Activated CD4-positive, alpha-beta T cell treated with anti-CD3 and anti-CD28 coated beads, Interleukin-2, amount 10 ng/mL, durations not matched to agents 7 days and 5 days (primary cell): ENCODE data around the gene PINK1. TPM values are rescaled to one million over a fixed set of nuclear protein-coding genes. Genes with fewer than 3 reads are reported as not detected.

ENCODE experiments used
- CTCF ChIA-PET: fragments of 350-600 bp; sonication (Branson Sonifier 250); formaldehyde crosslinking; loops from one replicate; lab custom pipeline; 2021; ENCODE audit warnings: antibody characterized with exemption; lab: Charles Lee
- POLR2A ChIA-PET: fragments of 350-600 bp; sonication (Branson Sonifier 250); formaldehyde crosslinking; loops from one replicate; lab custom pipeline; 2021; ENCODE audit warnings: antibody characterized with exemption; lab: Charles Lee
- DNase-seq: peaks from one replicate; pipeline ENCODE4 v3.0.0-alpha.2; 2020
- H3K27ac Mint-ChIP-seq: one replicate; pipeline ENCODE4 v1.8.0; 2021; ENCODE audit warnings: mild to moderate bottlenecking, moderate library complexity, mixed read lengths
- H3K27me3 Mint-ChIP-seq: one replicate; pipeline ENCODE4 v1.8.0; 2021; ENCODE audit warnings: mixed read lengths
- H3K36me3 Mint-ChIP-seq: one replicate; pipeline ENCODE4 v1.8.0; 2021; ENCODE audit warnings: low read depth, mixed read lengths
- H3K4me1 Mint-ChIP-seq: one replicate; pipeline ENCODE4 v1.8.0; 2021; ENCODE audit warnings: mixed read lengths
- H3K4me3 Mint-ChIP-seq: one replicate; pipeline ENCODE4 v1.8.0; 2021; ENCODE audit warnings: mild to moderate bottlenecking, moderate library complexity, mixed read lengths
- H3K9me3 Mint-ChIP-seq: one replicate; pipeline ENCODE4 v1.8.0; 2021; ENCODE audit warnings: mixed read lengths
- total RNA-seq, 2 experiments: library from RNA; stranded (reverse); gene quantifications; one replicate each; pipeline ENCODE4 v1.2.3, GENCODE V29; 2021

PINK1 gene
- total RNA-seq, 2 experiments from 2014 or later: 3.1 to 4.1 TPM

- POLR2A ChIA-PET: no interaction called here
Measured at GRCh38 chr1:20615946-20616846, 17.1 kb upstream of the PINK1 start.

DNA sequence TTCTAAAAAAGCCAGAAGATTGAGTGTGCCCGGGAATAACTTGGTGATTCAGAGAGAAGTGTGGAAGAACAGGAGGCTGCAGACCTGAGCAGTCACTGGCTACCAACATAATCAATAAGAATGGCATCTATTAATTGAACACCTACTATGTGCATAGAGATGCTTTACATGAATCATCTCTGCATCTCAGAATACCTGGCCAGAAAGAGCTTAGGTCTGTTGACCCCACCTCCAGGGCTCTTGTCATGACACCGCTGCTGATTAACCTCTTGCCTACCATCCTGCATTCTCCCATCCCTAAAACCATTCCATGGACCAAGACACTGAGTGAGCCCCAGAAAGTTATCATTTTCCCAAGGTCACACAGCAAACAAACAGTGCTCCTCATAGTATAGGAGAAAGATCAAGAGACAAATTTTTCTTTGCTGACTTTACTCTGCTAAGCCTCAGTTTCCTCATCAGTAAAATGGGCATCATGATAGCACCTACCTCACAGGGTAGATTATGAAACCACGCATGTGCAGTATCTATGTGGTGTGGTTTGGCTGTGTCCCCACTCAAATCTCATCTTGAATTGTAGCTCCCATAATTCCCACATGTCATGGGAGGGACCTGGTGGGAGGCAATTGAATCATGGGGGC is 16.3 kb upstream of the PINK1 start:
- CTCF ChIA-PET: interaction anchor here (0.6 to 1.3 kb wide), 2 partner anchors 31 to 1844 kb away, joined by 3 read pairs; no protein-coding TSS in a partner anchor
- Mint-ChIP-seq H3K36me3 (no peaks in the 10 kb centered on the region), H3K9me3 (no peaks in the 10 kb centered on the region), H3K4me3 (no peak overlapping the region), H3K27me3 (peaks cover 2% of the 10 kb centered on the region), H3K4me1 (no peaks in the 10 kb centered on the region), H3K27ac (no peak overlapping the region)
- DNase-seq: no peak
- POLR2A ChIA-PET: no interaction called here

More at GRCh38 chr1:20615946-20616846, 17.1 kb upstream of the PINK1 start:
- DNase-seq: no peak
- no peaks in the 10 kb centered on the region for H3K4me1 Mint-ChIP-seq
- H3K36me3 Mint-ChIP-seq: no peaks in the 10 kb centered on the region
- peaks cover 2% of the 10 kb centered on the region for H3K27me3 Mint-ChIP-seq
- no peaks in the 10 kb centered on the region for H3K9me3 Mint-ChIP-seq
- CTCF ChIA-PET: interaction anchor here (1.3 kb wide), 1 partner anchor 30 kb away, joined by 3 read pairs; no protein-coding TSS in a partner anchor
- H3K27ac Mint-ChIP-seq: no peak overlapping the region
- no peak overlapping the region for H3K4me3 Mint-ChIP-seq

GRCh38 chr1:20618550-20618949 is 14.7 kb upstream of the PINK1 start:
- CTCF ChIA-PET: interaction anchor here (1.3 kb wide), 1 partner anchor 14 kb away, joined by 3 read pairs; no protein-coding TSS in a partner anchor
- Mint-ChIP-seq H3K4me1 (no peaks in the 10 kb centered on the region), H3K36me3 (no peaks in the 10 kb centered on the region), H3K9me3 (no peaks in the 10 kb centered on the region), H3K4me3 (no peak overlapping the region), H3K27ac (no peak overlapping the region), H3K27me3 (peaks cover 4% of the 10 kb centered on the region)
- DNase-seq: no peak
- POLR2A ChIA-PET: no interaction called here

DNA sequence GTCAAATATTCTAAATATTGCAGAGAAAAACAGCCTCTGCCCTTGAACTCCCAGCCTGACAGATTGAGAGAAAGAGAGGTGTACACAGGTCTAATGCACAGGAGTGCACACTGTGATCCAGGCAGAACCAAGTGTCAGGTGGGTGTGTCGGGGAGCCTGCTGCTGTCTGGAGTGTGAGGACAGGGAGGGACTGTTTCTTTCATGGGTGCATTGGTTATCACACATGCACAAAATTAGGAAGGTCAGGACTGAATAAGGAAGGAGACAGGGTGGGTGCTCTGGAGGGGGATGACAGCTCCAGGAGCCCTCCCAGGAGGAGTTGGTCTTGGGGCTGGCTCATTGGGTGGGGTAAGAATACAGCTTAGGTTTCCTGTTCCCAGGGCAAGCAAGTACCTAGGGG is 13.3 kb upstream of the PINK1 start:
- CTCF ChIA-PET: no interaction called here
- POLR2A ChIA-PET: no interaction called here
- H3K36me3 Mint-ChIP-seq: no peaks in the 10 kb centered on the region
- H3K4me3 Mint-ChIP-seq: no peak overlapping the region
- no peak for DNase-seq
- H3K4me1 Mint-ChIP-seq: no peaks in the 10 kb centered on the region
- H3K27ac Mint-ChIP-seq: no peak overlapping the region
- no peaks in the 10 kb centered on the region for H3K9me3 Mint-ChIP-seq
- H3K27me3 Mint-ChIP-seq: peaks cover 4% of the 10 kb centered on the region

DNA sequence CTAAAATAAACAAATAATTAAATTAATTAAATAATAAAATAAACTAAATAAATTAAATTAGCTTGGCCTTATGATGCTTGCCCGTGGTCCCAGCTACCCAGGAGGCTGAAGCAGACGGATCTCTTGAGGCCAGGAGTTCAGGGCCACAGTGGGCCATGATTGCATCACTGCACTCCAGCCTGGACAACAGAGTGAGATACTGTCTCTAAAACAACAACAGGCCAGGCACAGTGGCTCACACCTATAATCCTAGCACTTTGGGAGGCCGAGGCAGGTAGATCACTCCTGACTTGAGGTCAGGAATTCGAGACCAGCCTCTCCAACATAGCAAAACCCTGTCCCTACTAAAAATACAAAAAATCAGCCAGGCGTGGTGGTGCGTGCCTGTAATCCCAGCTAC is 12.2 kb upstream of the PINK1 start:
- no peak for DNase-seq
- Mint-ChIP-seq H3K27ac (no peak overlapping the region), H3K9me3 (no peaks in the 10 kb centered on the region), H3K36me3 (no peaks in the 10 kb centered on the region), H3K4me1 (no peaks in the 10 kb centered on the region), H3K27me3 (peaks cover 4% of the 10 kb centered on the region), H3K4me3 (no peak overlapping the region)
- ChIA-PET CTCF (interaction anchor here (0.6 kb wide), 1 partner anchor 32 kb away, joined by 5 read pairs; the partner anchor contains the start of gene CDA), POLR2A (no interaction called here)

DNA sequence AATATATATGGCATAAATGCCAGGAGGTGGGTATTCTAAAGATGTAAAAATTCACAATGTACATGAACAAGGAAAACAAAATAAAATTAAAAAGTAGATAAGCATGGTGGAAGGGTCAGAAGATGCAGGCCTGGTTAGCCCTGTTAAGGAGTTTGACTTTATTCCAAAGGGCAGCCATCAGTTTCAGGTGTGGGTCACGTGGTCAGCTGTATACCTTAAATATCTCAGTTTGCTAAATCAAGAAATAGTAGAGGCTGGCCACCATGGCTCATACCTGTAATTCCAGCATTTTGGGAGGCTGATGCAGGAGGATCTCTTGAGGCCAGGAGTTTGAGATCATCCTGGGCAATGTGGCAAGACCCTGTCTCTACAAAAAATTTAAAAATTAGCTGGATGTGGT is 8.5 kb upstream of the PINK1 start:
- Mint-ChIP-seq H3K27ac (no peak overlapping the region), H3K9me3 (peaks cover 5% of the 10 kb centered on the region), H3K4me1 (no peaks in the 10 kb centered on the region), H3K4me3 (no peak overlapping the region), H3K27me3 (peaks cover 17% of the 10 kb centered on the region), H3K36me3 (no peaks in the 10 kb centered on the region)
- no peak for DNase-seq
- POLR2A ChIA-PET: no interaction called here
- CTCF ChIA-PET: no interaction called here

DNA sequence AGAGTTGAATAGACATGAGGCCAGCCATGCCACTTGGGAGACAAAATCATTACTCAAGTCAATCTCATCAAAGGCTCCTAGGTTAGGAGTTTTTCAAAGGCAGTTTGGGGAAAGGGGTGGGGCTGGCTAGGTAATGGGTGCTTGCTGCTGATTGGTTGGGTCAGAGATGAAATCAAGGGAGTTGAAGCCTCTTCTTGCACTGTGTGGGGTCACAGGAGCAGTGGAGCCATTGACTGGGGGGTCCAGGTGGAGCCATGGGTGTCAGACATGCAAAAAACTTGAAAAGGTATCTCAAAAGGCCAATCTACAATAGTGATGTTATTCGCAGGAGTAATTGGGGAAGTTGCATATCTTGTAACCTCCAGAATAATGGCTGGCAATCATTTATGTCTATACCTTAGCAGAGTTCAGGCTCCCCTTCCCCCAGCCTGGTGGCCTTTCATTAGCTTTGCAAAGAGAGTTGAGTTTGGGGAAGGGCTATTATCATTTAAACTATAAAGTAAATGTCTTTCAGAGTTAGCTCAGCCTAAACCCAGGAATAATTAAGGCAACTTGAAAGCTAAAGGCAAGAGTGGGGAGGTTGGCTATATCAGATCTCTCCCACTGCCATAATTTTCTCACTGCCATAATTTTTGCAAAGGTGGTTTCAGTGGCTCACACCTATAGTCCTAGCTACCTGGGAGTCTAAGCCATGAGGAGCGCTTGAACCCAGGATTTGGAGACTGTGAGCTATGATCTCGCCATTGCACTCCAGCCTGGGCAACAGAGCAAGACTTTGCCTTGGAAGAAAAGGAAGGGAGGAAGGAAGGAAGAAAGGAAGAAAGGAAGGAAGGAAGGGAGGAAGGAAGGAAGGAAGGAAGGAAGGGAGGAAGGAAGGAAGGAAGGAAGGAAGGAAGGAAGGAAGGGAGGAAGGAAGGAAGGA is 7.8 kb upstream of the PINK1 start:
- ChIA-PET CTCF (interaction anchor here (0.8 kb wide), 1 partner anchor 50 kb away, joined by 3 read pairs; no protein-coding TSS in a partner anchor), POLR2A (interaction anchor here (0.8 kb wide), 1 partner anchor 116 kb away, joined by 5 read pairs; no protein-coding TSS in a partner anchor)
- Mint-ChIP-seq H3K4me1 (no peaks in the 10 kb centered on the region), H3K27me3 (peaks cover 18% of the 10 kb centered on the region), H3K36me3 (no peaks in the 10 kb centered on the region), H3K9me3 (peaks cover 5% of the 10 kb centered on the region), H3K4me3 (no peak overlapping the region), H3K27ac (no peak overlapping the region)
- DNase-seq: no peak

- no peak for DNase-seq
- no peak overlapping the region for H3K27ac Mint-ChIP-seq
- ChIA-PET CTCF (interaction anchor here (0.8 to 1.1 kb wide), 2 partner anchors 41 to 51 kb away, joined by 3 read pairs; no protein-coding TSS in a partner anchor), POLR2A (interaction anchor here (0.8 kb wide), 1 partner anchor 117 kb away, joined by 5 read pairs; no protein-coding TSS in a partner anchor)
- H3K9me3 Mint-ChIP-seq: peaks cover 5% of the 10 kb centered on the region
- peaks cover 19% of the 10 kb centered on the region for H3K27me3 Mint-ChIP-seq
- no peaks in the 10 kb centered on the region for H3K4me1 Mint-ChIP-seq
- no peak overlapping the region for H3K4me3 Mint-ChIP-seq
- H3K36me3 Mint-ChIP-seq: no peaks in the 10 kb centered on the region
Measured at GRCh38 chr1:20626098-20626427, 7.2 kb upstream of the PINK1 start.

DNA sequence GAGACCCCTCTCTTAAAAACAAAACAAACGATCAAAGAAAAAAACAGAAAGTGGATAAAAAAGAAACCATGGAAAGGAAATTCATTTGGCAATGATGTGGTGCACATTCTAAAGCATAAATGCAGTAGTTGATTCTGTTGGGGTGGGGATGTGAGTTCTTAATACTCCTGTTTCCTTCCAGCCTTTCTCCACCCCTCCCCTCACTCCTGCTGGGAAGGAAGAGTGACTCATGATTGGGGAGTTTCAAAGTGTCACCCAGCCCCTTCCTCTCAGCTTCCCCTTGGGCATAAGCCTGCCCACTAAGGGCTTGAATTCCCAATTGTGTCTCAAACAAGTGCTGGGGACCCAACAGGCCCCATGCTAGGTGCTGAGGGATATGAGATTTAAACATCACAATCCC is 6.7 kb upstream of the PINK1 start:
- Mint-ChIP-seq H3K4me3 (no peak overlapping the region), H3K27ac (no peak overlapping the region), H3K36me3 (no peaks in the 10 kb centered on the region), H3K27me3 (peaks cover 19% of the 10 kb centered on the region), H3K4me1 (no peaks in the 10 kb centered on the region), H3K9me3 (peaks cover 5% of the 10 kb centered on the region)
- ChIA-PET CTCF (interaction anchor here (0.8 to 1.1 kb wide), 2 partner anchors 41 to 51 kb away, joined by 3 read pairs; no protein-coding TSS in a partner anchor), POLR2A (no interaction called here)
- DNase-seq: no peak

DNA sequence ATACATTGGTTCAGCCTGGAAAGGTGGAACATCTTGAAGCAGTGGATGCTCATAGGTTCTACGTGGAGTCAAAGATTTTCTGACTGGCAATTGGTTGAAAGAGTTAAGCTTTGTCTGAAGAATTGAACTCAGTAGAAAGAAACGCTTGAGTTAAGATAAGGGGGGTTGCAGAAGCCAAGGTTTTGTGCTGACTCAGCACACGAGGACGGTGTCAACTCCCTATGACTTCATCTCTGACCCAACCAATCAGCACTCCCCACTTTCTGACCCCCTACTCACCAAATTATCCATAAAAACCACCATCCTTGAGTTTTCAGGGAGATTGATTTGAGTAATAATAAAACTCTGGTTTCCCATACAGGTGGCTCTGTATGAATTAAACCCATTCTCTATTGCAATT is 2.5 kb upstream of the PINK1 start:
- ChIA-PET CTCF (interaction anchor here (0.9 to 1.4 kb wide), 2 partner anchors 45 to 56 kb away, joined by 3 to 5 read pairs; no protein-coding TSS in a partner anchor), POLR2A (no interaction called here)
- no peak for DNase-seq
- peaks cover 5% of the 10 kb centered on the region for H3K9me3 Mint-ChIP-seq
- no peak overlapping the region for H3K4me3 Mint-ChIP-seq
- H3K36me3 Mint-ChIP-seq: no peaks in the 10 kb centered on the region
- H3K27me3 Mint-ChIP-seq: peaks cover 16% of the 10 kb centered on the region
- no peak overlapping the region for H3K27ac Mint-ChIP-seq
- H3K4me1 Mint-ChIP-seq: peaks cover 10% of the 10 kb centered on the region

DNA sequence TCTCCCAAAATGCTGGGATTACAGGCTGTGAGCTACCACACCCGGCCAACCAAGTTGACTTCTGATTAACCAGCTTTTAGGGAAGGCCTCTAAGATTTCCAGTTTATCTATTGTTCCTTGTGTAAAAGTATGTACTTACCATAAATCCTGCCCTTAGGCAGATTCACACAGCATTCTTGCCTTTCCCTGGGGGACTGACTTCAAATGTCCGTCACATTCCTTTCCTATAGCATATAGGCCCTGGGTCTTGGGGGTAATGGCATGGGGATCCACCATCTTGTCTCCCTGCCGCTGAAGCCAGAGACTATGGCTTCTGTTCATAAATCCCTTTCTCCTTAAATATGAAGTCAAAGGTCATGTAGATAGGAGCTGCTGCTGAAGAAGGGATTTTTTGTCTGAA is 872 bp upstream of the PINK1 start:
- Mint-ChIP-seq H3K4me1 (peaks cover 10% of the 10 kb centered on the region), H3K27ac (no peak overlapping the region), H3K4me3 (peak overlapping the region; percentile 70), H3K27me3 (peaks cover 7% of the 10 kb centered on the region), H3K36me3 (no peaks in the 10 kb centered on the region), H3K9me3 (peaks cover 5% of the 10 kb centered on the region)
- ChIA-PET CTCF (interaction anchor here (0.9 to 1.5 kb wide), 3 partner anchors 14 to 37 kb away, joined by 3 to 4 read pairs (median 3); no protein-coding TSS in a partner anchor), POLR2A (no interaction called here)
- no peak for DNase-seq

GRCh38 chr1:20634065-20634593 is 871 bp downstream of the PINK1 start:
- POLR2A ChIA-PET: no interaction called here
- H3K4me3 Mint-ChIP-seq: peak overlapping the region; percentile 76
- H3K4me1 Mint-ChIP-seq: peaks cover 10% of the 10 kb centered on the region
- peaks cover 2% of the 10 kb centered on the region for H3K27me3 Mint-ChIP-seq
- CTCF ChIA-PET: interaction anchor here (0.7 to 1.3 kb wide), 9 partner anchors 9 to 382 kb away, joined by 3 to 8 read pairs (median 4); no protein-coding TSS in a partner anchor
- no peaks in the 10 kb centered on the region for H3K9me3 Mint-ChIP-seq
- peak overlapping the region; percentile 68 for H3K27ac Mint-ChIP-seq
- no peaks in the 10 kb centered on the region for H3K36me3 Mint-ChIP-seq
- DNase-seq: no peak
